Epithelial cell of esophagus (primary cell): ENCODE data around the gene STAT1.

Experiments used
- DNase-seq: peaks from one replicate; pipeline ENCODE4 v3.0.0; 2010; ENCODE audit warnings: low read depth
- H3K4me3 ChIP-seq: 2 replicates; pipeline ENCODE4 v1.5.1; 2011; ENCODE audit warnings: mild to moderate bottlenecking, low read length, control low read depth
- TF ChIP-seq, protein P1 (sequence below): IDR thresholded peaks from 2 replicates; pipeline ENCODE4 v1.5.1; 2011; ENCODE audit warnings: low read depth, mild to moderate bottlenecking, low read length, control low read depth, inconsistent platforms; ENCODE audit not compliant: insufficient read depth; ENCODE audit errors: missing control alignments

STAT1 gene

GRCh38 chr2:190994148-190994547 is 19.8 kb downstream of the STAT1 start:
- H3K4me3 ChIP-seq: no peak overlapping the region
- no peak for DNase-seq
- TF ChIP-seq, protein P1, sequence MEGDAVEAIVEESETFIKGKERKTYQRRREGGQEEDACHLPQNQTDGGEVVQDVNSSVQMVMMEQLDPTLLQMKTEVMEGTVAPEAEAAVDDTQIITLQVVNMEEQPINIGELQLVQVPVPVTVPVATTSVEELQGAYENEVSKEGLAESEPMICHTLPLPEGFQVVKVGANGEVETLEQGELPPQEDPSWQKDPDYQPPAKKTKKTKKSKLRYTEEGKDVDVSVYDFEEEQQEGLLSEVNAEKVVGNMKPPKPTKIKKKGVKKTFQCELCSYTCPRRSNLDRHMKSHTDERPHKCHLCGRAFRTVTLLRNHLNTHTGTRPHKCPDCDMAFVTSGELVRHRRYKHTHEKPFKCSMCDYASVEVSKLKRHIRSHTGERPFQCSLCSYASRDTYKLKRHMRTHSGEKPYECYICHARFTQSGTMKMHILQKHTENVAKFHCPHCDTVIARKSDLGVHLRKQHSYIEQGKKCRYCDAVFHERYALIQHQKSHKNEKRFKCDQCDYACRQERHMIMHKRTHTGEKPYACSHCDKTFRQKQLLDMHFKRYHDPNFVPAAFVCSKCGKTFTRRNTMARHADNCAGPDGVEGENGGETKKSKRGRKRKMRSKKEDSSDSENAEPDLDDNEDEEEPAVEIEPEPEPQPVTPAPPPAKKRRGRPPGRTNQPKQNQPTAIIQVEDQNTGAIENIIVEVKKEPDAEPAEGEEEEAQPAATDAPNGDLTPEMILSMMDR: no peak

GRCh38 chr2:190993292-190993643 is 20.7 kb downstream of the STAT1 start:
- DNase-seq: no peak
- TF ChIP-seq, protein P1: no peak
- no peak overlapping the region for H3K4me3 ChIP-seq

GRCh38 chr2:190990132-190990531 is 23.8 kb downstream of the STAT1 start:
- H3K4me3 ChIP-seq: no peak overlapping the region
- TF ChIP-seq, protein P1: no peak
- DNase-seq: no peak

DNA sequence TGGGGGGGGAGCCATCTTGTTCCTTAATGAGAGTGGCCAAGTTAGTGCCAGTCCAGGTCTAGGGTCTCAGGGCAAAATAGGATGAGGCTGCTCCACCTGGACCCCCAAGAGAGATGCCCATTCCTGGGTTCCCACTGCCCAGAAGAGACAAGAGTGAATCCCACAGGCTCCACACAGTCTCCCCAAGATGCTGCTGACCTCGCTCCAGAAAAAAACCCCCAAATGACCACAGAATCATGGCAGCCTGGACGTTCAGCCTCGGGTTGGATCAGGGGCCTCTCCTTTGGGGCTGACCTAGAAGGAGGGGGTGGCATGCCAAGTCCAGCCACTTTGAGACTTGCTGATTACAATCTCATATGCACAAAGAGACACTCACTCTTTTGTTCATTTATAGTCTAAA is 25.1 kb downstream of the STAT1 start:
- TF ChIP-seq, protein P1: no peak

GRCh38 chr2:190987938-190988337 is 26.0 kb downstream of the STAT1 start:
- DNase-seq: no peak
- H3K4me3 ChIP-seq: no peak overlapping the region
- TF ChIP-seq, protein P1: no peak

More for the DNA sequence above, 25.1 kb downstream of the STAT1 start:
- no peak overlapping the region for H3K4me3 ChIP-seq
- DNase-seq: no peak

GRCh38 chr2:190987116-190987515 is 26.9 kb downstream of the STAT1 start:
- no peak for DNase-seq
- TF ChIP-seq, protein P1: no peak
- H3K4me3 ChIP-seq: no peak overlapping the region

DNA sequence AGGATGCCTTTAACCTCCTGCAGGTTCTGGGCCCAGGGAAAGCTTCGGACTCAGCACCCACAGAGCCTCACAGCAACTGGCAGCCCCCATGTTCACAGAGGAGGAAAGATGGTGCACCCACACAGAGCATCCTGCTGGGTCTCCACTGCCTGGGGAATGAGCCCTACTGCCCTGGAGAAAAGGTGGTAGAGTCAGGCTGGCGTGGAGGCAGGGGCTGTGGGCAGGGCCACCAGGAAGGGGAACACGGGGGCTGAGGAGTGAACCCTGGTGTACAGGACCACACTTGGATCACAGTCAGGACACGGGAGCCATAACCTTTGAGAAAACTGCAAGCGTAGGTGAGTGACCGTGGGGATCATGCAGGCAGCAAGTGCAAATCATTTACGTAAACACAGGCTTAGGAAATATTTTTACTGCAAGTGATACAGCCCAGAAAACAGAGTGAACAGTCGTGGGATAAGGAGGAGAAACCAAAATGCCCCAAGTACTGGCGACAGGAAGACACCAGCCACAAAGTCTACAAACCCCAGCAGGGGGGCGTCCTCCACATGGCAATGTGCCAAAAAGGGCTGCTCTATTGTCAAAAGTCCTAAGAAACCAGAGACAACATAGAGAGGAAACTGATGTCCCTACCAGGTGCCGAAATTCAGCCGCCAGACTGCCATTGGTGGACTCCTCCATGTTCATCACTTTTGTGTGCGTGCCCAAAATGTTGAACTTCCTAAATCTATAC is 27.6 kb downstream of the STAT1 start:
- H3K4me3 ChIP-seq: no peak overlapping the region

More for the DNA sequence above, 27.6 kb downstream of the STAT1 start:
- no peak for DNase-seq
- TF ChIP-seq, protein P1: no peak
